ENCODE measurements around the gene COL5A1.
"Not testable (repeated sequence)": the region's sequence is repeated elsewhere in the genome, so short reads cannot be mapped to it uniquely, and the experiment has no call there.

The COL5A1 gene

DNA sequence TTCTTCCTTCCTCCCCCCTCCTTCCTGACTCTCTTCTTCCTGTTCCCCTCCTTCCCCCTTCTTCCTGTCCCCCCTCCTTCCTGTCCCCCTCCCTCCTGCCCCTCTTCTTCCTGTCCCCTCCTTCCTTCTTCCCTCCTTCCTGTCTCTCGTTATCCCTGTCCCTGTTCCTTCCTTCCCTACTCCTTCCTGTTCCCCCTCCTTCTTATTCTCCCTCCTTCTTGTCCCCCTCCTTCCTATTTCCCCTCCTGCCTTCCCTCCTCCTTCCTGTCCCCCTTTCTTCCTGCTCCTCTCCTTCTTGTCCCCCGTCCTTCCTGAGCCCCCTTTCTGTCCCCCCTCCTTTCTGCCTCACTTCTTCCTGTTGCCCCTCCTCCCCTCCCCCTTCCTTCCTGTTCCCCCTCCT is 70.6 kb downstream of the COL5A1 start:
- DNase-seq: no peak

DNA sequence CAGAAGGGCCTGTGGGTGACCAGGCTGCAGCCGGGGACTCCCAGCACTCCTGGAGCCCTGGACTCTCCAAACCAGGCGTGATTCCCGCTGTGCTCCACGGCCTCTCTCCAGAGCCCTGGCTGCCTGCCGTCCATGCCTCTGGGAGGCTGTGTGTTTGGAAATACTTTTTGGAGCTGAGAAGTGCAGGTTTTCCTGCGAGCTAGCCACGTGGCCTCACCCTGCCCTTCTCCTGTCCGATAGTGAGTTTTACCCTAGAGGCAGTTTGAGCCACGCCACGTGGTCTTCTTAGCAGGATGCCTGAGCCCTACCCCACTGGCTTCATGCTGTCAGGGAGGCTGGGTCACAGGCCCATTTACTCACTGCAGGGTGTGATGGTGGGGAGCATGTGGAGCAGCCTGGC is 71.3 kb downstream of the COL5A1 start:
- DNase-seq: no peak

DNA sequence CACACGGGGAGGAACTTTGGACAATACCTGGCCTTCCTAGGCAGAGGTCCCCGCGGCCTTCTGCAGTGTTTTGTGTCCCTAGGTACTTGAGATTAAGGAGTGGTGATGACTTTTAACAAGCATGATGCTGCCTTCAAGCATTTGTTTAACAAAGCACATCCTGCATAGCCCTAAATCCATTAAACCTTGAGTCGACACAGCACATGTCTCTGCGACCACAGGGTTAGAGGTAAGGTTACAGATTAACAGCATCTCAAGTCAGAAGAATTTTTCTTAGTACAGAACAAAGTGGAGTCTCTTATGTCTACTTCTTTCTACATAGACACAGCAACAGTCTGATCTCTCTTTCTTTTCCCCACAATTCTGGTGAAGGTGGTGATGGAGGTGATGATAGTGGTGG is 73.9 kb downstream of the COL5A1 start:
- DNase-seq: not testable (repeated sequence)

DNA sequence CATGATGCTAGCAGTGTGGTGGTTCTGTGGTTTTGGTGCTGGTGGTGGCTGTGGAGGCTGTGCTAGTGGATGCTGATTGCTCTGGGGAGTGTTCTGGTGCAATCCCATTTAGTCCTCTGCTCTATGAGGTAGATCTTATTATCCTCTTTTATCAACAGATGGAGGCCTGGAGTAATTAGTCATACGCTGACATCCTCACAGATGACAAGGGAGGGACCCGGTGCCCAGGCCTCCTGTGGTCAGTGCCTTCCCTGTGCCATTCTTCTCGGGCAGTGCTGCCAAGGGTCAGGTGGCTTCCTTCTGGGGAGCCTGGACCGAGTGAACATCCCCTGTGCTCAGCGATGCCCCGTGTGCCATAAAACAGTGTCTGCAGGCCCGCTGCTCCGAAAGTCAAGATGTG is 74.5 kb downstream of the COL5A1 start:
- DNase-seq: no peak

DNA sequence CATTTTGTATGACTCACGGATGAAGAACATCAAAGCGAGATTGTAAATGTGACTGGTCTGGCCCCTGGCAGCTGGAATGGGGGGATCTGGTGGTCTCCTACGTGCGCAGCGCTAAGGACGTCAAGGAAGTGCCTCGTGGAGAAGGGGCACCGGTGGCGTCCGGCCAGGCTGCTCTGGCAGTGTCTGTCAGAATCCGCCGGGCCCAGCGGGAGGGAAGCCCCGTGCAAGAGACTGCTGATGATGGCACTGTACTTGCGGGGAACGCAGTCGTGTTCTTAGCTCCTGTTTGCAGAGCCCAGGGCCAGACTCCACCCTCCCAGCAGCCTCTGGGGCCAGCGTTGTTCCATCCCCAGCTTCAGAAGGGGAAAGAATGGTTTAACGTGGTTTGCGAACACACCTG is 75.5 kb downstream of the COL5A1 start:
- no peak for DNase-seq

DNA sequence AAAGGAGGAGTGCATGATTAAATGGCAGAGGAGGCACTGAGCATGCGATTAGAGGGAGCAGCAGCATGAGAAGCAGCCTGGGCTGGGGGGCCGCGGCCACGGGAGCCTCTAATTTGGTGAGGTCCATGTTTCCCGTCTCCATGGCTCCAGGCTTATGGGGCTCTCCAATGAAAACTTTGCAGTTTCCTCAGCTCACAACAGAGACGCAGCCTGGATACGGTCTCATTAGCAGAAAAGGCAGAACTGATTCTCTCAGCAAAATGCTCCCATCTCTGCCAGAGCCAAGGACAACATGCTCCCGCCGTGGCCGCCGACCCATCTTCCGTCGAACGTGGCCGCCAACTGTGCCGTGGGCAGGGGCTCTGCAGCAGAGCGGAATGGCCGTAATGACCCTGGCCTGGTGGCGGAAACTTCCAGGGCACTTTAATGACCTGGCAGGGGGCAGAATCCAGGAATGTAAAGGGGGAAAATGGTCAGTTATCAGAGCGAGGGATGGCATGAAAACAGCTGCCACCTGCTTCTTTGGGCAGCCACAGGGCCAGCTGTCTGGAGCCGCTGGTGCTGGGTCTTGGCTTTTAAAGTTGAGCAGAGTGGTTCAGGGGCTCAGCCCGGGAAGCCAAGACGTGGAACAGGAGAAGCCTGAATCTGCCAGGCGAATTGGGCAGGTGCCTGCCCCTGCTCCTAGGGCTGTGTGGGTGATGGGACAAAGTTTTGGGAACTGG is 76.5 kb downstream of the COL5A1 start:
- DNase-seq: no peak

DNA sequence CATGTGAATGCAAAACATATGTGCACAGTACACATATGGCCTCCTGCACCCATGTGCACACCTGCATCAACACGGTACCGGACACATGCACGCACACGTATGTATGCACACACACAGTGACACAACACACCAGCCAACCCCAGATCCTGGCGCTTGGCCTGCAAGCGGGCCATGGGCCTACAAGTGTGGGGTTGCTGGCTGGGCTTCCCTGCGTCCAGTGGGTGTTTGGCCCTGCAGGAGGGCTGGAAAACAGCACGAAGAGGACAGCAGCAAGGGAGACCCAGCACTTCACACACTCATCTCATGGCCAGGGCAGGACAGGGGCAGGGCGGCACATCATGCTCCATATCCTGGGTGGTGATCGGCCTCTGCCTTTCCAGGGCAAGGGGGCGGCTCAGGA is 77.7 kb downstream of the COL5A1 start:
- DNase-seq: no peak

DNA sequence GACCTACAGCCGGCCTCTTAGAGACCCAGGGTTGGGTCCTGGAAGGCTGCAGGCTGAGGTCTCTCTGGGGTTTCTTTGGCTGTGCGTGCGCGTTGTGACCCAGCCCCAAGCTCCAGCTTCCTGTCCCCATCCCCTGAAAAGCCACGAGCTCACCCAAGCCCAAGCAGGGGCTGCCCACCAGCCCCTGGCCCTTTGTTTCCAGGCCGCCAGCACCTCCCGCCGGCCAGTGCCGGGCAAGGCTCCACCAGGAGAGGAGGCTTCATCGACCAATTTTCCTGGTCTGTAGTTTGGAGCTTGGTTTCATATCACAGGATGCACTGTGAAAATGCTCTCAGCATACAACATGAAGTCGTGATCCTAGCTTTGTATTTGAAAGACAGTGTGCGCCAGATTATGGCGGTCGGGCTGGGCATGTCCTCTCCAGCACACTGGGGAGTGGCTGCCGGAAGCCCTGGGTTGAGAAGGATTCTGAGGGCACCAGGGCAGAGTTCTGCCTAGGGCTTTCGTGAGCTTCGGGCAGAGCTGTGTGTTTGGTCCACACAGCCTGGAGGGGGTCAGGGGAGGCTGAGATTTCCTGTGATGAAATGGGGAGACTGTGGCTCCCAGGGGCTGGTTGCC is 78.6 kb downstream of the COL5A1 start:
- DNase-seq: no peak

DNA sequence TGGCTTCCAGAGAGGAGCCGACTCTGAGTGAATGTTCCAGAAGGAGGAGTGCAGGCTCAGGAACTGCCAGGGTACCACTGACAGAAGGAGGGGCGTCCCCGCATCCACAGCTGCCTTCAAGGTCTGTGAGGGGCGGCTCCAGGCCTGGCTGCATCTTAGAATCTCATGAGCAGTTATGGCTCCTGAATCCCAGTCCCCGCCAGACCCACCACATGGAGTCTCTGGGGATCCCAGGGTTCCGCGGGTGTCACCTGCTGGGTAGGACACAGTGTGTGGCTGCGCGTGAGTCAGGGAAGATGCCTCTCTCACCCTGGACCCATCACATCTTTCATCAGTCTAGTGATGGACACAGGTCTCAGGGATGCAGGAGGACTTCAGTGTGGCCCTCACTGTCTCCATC is 79.2 kb downstream of the COL5A1 start:
- no peak for DNase-seq

DNA sequence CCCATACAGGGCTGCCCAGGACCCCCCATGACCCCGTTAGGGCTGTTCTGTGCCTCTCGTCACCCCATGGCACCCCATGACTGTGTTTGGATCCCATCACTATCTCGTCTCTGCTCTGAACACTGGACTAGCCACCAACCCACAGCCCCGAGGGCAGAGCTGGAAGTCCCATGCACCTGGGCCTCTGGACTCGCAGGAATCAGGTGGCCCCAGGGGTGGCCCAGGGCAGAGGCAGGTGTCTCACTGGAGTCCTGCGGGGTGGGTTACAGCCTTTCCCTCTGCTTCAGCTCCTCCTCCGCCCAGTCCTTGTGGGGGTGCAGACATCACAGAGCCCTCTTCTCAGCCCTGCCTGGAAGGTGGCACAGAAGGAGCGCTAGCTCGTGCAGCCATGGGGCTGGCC is 79.7 kb downstream of the COL5A1 start:
- no peak for DNase-seq

DNA sequence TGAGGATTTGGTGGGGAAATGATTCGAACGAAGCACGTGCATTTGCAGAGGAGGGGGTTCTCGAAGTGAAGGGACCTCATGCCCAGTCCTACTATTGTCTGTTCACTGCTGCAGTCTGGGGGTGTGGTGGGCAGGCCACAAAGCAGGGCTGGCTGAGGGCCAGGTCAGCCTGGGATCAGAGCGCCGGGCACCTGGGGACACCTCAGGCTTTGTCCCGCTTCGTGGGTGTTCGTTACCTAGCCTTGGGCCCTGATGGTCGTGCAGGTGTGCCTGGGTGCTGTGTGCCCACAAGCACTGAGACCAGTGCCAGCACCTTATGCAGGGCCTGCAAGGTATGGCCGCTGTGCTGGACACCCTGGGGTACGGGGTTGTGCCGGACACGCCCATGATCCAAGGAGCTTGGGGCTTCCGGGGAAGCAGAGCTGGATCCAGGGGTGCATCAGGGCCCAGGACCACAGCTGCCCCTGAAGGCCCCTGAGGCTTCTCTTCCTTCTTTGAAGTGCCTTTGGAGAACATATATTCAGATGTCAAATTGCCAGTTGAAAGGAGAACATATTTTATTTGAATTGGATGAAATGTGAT is 80.6 kb downstream of the COL5A1 start:
- no peak for DNase-seq

DNA sequence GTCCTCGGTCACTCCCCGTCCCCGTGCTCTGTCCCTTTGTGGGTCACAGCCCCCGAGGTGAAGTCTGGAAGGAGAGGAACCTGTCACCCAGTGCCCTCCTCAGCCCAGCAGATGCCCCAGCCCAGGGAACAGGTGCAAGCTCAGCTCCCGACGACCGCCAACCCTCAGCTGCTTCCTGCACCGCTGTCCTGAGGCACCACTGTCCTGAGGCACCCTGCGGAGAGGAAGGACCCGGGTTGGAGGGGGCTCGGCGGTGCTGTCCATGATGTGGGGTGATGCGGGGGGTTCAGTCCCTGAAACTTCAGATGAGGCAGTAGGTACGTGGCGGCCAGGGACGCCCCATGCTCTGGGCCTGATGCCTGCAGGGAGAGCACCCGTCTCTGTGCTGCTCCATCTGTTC is 81.4 kb downstream of the COL5A1 start:
- no peak for DNase-seq

DNA sequence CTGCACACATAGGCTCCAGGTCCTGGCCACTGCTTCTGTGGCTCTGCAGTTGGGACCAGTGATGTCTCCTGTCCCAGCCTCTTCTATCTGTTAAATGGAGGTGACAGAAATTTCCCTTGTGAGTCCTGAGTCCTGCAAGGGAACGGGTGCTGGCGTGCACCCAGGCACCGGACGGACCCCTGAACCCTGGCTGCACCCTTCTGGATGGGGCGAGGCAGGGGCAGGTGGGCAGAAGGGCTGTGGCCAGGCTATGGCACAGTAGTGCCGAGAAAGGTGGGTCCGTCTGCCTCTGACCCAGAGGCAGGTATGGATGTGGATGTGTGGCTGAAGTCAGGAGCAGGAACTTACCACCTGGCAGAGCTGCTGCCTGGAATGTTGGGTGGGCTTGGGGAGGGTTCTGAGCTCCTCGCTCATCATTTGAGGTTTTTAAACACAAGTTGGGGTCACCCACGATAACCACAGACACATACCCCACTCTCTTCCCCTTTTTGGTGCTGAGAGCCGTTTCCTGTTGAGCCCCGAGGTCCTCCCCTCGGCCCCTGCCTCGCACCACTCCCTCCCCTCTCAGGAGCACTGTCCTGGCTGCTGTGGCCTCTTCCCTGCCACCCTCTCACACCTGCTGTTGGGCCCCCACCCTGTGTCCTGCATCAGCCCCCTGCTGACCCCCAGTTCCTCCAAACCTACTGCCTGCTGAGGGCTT is 82.0 kb downstream of the COL5A1 start:
- DNase-seq: no peak

DNA sequence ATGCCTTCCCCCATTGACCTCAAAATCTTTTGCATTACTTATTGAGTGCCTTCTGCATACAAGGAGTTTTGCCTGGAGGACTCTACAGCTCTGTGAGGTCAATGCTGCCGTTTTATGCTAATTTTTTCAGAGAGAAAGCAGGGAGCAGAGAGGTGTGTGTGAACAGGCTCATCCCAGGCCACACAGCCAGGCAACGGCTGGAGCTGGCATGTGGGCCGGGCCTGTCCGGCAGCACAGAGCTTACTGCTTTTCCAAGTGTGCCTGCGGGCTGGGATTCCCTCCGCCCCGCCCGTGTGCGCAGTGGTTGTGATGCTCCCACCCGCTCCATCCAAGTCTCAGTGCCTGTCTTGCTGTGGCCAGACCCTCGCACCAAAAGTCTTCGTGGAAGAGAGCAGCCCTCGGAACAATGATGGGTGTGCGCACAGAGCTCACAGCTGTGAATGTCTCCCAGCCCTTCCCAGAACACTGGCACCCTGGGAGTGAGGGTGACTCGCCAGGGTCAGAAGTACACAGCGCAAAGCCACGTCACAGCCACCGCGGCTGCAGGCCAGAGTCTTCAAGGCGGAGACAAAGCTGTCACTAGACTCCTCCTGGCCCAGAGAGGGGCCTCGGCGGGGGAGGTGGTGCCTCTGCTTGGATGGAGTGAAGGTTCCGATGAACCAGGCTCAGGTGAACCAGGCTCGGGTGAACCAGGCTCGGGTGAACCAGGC is 82.8 kb downstream of the COL5A1 start:
- DNase-seq: no peak

DNA sequence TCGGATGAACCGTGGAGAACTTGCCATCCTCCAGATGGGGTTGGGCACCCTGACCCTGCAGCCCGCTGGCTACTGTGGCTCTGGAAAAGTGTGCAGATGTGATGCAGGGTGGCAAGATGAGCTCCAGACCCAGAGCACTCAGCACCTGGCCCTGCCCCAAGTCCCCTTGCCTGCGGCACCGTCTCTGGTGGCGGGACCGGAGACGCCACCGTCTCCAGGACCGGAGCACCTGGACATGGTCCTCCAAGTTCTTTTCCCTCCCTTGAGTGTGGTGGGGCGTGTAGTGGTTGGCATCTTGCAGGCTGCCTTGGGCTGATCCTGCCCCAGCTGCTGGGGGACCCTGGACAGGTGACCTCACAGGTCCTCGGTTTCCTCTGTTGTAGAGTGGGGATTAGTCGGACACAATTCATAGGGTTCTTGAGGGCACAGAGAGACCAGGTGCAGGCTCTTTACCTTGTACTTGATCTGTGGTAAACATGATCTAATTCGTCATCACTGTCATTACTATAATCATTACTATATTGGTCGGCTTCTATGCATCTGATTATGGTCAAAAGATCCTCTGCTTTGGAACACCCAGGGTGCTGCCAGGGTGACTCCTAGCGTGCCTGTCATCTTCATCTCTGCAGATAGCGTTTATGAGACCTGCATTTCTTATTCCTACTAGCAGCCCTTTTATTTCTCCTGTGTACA is 83.5 kb downstream of the COL5A1 start:
- DNase-seq: no peak

DNA sequence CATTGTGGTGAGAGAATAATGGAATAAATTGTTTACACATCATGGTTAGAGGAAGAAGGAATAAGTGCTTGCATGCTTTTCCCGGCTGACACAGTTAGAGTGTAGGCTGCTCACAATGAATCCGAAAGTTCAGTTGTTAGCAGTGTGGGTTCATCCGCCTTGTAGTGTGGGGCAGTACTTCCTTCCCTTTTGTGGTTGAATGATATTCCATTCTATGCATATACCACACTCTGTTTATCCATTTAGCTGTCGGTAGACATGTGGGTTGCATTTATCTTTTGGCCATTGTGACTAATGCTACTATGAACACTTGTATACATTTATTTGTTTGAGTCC is 84.0 kb downstream of the COL5A1 start:
- no peak for DNase-seq

DNA sequence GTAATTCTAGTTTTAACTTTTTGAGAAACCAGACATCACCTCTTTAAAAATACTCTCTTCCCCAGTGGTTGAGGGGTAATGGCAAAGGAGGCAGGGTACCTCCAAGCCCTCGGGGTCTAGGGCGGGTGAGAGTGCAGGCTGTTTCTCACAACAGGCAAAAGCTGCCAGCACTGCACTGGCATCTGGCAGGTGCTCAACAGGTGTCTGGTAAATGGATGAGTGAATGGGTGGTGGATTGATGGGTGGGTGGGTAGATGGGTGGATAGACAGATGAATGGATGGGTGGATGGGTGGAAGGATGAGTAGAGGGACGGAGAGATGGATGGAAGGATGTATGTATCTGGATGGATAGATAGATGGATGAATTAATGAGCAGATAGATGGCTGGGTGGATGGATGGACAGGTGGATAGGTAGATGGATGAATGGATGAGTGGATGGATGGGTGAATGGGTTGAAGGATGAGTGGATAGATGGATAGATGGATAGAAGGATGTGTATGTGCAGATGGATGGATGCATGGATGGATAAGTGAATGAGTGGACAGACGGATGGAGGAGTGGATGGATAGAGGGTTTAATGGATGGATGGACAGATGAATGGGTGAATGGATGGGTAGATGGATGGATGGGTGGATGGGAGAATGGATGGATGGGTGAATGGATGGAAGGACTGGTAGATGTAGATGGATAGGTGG is 84.6 kb downstream of the COL5A1 start:
- DNase-seq: no peak

DNA sequence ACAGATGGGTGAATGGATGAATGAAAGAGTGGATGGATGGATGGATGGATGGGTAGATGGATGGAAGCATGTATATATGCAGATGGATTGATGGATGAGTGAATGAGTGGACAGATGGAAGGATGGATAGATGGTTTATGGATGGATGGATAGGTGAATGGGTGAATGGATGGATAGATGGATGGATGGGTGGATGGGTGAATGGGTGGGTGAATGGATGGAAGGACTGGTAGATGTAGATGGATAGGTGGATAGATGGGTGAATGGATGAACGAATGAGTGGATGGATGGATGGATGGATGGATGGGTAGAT is 85.1 kb downstream of the COL5A1 start:
- DNase-seq: no peak

DNA sequence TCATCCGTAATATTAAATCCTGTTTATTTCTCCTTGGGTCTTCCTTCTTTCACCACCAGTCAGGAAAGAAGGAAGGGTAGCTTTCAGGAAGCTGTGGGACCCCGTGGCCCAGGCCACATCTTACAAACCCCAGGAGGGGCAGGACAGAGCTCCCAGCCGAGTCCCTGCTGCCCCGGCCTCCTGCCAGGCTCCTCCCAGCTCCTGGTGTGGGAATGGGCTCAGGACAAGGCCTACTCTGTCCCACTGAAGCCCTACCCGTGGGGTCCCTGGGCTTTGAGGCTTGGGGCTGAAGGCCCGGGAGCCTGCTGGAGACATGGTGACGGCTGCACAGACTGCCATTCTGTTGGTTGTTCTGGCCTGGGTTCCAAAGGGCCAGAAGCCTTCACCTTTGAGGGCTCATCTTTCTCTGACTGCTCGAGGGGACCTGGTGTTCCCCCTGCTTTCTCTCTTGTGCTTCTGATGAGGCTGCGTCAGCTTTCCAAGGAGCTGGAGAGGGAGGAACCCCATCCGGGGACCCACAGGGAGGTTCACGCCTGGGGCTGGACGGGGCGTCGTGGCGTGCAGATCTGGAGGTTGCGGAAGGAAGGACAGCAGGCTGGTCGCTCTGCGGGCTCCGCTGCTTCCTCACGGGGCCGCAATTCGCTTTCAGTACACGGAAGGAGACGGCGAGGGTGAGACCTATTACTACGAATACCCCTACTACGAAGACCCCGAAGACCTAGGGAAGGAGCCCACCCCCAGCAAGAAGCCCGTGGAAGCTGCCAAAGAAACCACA is 86.6 kb downstream of the COL5A1 start:
- no peak for DNase-seq

DNA sequence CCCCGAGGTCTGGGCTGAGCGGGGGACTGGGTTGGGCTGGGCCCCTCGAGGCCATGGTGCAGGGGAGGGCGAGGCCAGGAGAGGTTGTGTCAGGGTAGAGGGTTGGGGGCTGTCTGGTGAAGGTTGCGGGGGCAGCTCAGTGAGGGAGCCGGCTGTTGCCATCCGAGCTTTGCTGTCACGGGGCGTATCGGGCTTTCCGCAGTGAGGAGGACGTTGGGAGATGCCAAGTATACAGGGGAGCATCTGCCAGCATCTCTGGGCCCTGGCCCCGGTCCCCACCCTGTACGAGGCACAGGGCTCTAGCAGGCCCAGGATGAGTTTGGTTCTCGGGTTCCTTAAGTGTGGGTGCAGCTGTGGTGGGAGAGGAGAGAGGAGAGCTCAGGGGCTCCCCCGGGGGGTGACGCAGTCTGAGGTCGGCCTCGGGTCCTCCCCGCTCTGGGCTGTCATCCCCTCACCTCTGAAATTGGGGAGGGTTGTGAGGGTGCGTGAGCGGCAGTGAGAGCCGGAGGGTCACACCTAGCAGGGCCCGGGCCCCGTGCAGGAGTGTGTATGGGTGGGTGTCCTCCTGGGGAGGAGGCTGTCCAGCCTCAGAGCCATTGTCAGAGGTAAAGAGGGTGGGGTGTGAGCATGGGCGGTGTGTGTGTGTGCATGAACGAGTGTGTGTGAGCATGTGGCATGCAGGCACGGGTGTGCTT is 87.3 kb downstream of the COL5A1 start:
- DNase-seq: no peak
